HCT116 (cell line): ENCODE data around the gene GSTM1. TPM values are rescaled to one million over a fixed set of nuclear protein-coding genes. Genes with fewer than 3 reads are reported as not detected.

Experiments
- ATAC-seq: fragments of 200-7000 bp; cut with Tn5 transposase; 2 replicates; pipeline ENCODE4 v1.9.1; 2020; ENCODE audit warnings: mild to moderate bottlenecking, moderate library complexity
- BruUV-seq: library from RNA; stranded (reverse); fragments of 400-500 nt; replicated peaks from 2 replicates; lab custom pipeline; 2021; lab: Mats Ljungman, UMichigan
- CTCF ChIA-PET: fragments of 300-600 bp; sonication (Branson Sonifier 250); formaldehyde crosslinking; loops from one replicate; lab custom pipeline; 2021; ENCODE audit warnings: antibody characterized with exemption; lab: Charles Lee
- POLR2A ChIA-PET: fragments of 300-600, 350-600 bp; sonication (Branson Sonifier 250); formaldehyde crosslinking; loops from one replicate; lab custom pipeline; 2021; ENCODE audit warnings: antibody characterized with exemption; lab: Charles Lee
- RAD21 ChIA-PET, 2 experiments: fragments of 300-600 bp; sonication (Branson Sonifier 250); formaldehyde crosslinking; loops; one replicate each; lab custom pipeline; 2023; ENCODE audit warnings: low total read pairs in 2 of 2; ENCODE audit not compliant: uncharacterized antibody in 2 of 2, unreplicated experiment in 2 of 2, low non-redundant PET in 1 of 2; lab: Charles Lee
- DNase-seq: peaks from one replicate; pipeline ENCODE4 v3.0.0-alpha.2; 2010; ENCODE audit warnings: low read depth, low spot score
- H2AFZ ChIP-seq: fragments of 200-600 bp; shearing (Covaris generic), sonication (generic); 2 replicates; pipeline ENCODE4 v1.6.1; 2017; ENCODE audit warnings: low read depth, mixed run types, mixed read lengths, antibody characterized with exemption, low read length; ENCODE audit not compliant: poor library complexity, severe bottlenecking
- H3K27ac ChIP-seq: 2 replicates; pipeline ENCODE4 v1.5.1; 2012; ENCODE audit warnings: low read depth, low read length
- H3K27me3 ChIP-seq: fragments of 200-600 bp; sonication (generic); 2 replicates; pipeline ENCODE4 v1.6.1; 2016; ENCODE audit warnings: mixed run types, low read length, mixed read lengths; ENCODE audit not compliant: insufficient read depth
- H3K36me3 ChIP-seq, 2 experiments: fragments of 200-500 bp in 1 of 2; fragments of 200-600 bp in 1 of 2; sonication (Bioruptor generic) in 1 of 2; sonication (generic) in 1 of 2; 2 replicates each; pipeline versions ENCODE4 v1.5.1 to v1.6.1; 2014 to 2016; ENCODE audit warnings: low read length in 2 of 2, inconsistent platforms in 1 of 2, mixed read lengths in 1 of 2, mixed run types in 1 of 2; ENCODE audit not compliant: insufficient read depth in 2 of 2, control insufficient read depth in 1 of 2
- H3K4me1 ChIP-seq, 2 experiments: fragments of 200-600 bp in 1 of 2; sonication (generic) in 1 of 2; 2 replicates each; pipeline versions ENCODE4 v1.5.1 to v1.6.1; 2012 to 2017; ENCODE audit warnings: low read length in 2 of 2, inconsistent platforms in 1 of 2, mild to moderate bottlenecking in 1 of 2, mixed read lengths in 1 of 2, mixed run types in 1 of 2, moderate library complexity in 1 of 2; ENCODE audit not compliant: insufficient read depth in 2 of 2, control insufficient read depth in 1 of 2
- H3K4me2 ChIP-seq: fragments of 200-600 bp; sonication (generic); 2 replicates; pipeline ENCODE4 v1.6.1; 2017; ENCODE audit warnings: mixed run types, low read length, mixed read lengths
- H3K4me3 ChIP-seq, 2 experiments: fragments of 200-600 bp in 1 of 2; sonication (generic) in 1 of 2; replicated peaks in 1 of 2; 2 replicates each; pipeline ENCODE4 v1.5.1; 2011 to 2016; ENCODE audit warnings: low read length in 2 of 2, control low read depth in 1 of 2, low read depth in 1 of 2, mild to moderate bottlenecking in 1 of 2, mixed read lengths in 1 of 2, mixed run types in 1 of 2
- H3K79me2 ChIP-seq: fragments of 200-600 bp; sonication (generic); 2 replicates; pipeline ENCODE4 v1.6.1; 2017; ENCODE audit warnings: mild to moderate bottlenecking, mixed run types, low read length, moderate library complexity, mixed read lengths; ENCODE audit not compliant: insufficient read depth
- H3K9ac ChIP-seq: fragments of 200-600 bp; sonication (generic); 2 replicates; pipeline ENCODE4 v1.6.1; 2016; ENCODE audit warnings: low read length, mixed read lengths
- H3K9me2 ChIP-seq: fragments of 200-600 bp; sonication (generic), shearing (Covaris generic); 2 replicates; pipeline ENCODE4 v1.6.1; 2017; ENCODE audit warnings: mixed run types, mild to moderate bottlenecking, moderate library complexity; ENCODE audit not compliant: insufficient read depth
- H3K9me3 ChIP-seq, 2 experiments: fragments of 200-500 bp in 1 of 2; fragments of 200-600 bp in 1 of 2; sonication (Bioruptor generic) in 1 of 2; sonication (generic) in 1 of 2; 2 replicates each; pipeline ENCODE4 v1.6.1; 2014 to 2017; ENCODE audit warnings: low read length in 2 of 2, mixed read lengths in 2 of 2, inconsistent platforms in 1 of 2, low read depth in 1 of 2, mild to moderate bottlenecking in 1 of 2, mixed run types in 1 of 2, moderate library complexity in 1 of 2; ENCODE audit not compliant: control insufficient read depth in 1 of 2, insufficient read depth in 1 of 2
- H4K20me1 ChIP-seq: fragments of 200-600 bp; sonication (generic), shearing (Covaris generic); 2 replicates; pipeline ENCODE4 v1.6.1; 2017; ENCODE audit warnings: mixed run types, mild to moderate bottlenecking, moderate library complexity; ENCODE audit not compliant: insufficient read depth
- CEBPB ChIP-seq: IDR thresholded peaks from 2 replicates; pipeline ENCODE4 v1.6.1; 2012; ENCODE audit warnings: low read depth
- EZH2 ChIP-seq: fragments of 200-600 bp; sonication (generic); IDR thresholded peaks from 2 replicates; pipeline ENCODE4 v1.6.1; 2017; ENCODE audit warnings: antibody characterized with exemption, mixed run types
- POLR2AphosphoS5 ChIP-seq: IDR thresholded peaks from 2 replicates; pipeline ENCODE4 v1.6.1; 2011; ENCODE audit warnings: mild to moderate bottlenecking, low read depth, low read length, moderate library complexity
- SRF ChIP-seq: IDR thresholded peaks from 2 replicates; pipeline ENCODE4 v1.6.1; 2012; ENCODE audit warnings: low read depth
- TCF7L2 ChIP-seq: IDR thresholded peaks from 2 replicates; pipeline ENCODE4 v1.7.0; 2011; ENCODE audit warnings: borderline replicate concordance, inconsistent platforms; ENCODE audit not compliant: insufficient read depth, insufficient read length; ENCODE audit errors: extremely low read depth
- ZFX ChIP-seq: fragments of 450-650 bp; IDR thresholded peaks from 2 replicates; pipeline ENCODE4 v1.6.1; 2017
- intact Hi-C: fragments of 100-400 bp; cut with micrococcal nuclease; formaldehyde crosslinking; loops from 2 replicates; pipeline ENCODE4 v1.10.0; 2022
- total RNA-seq: library from RNA; stranded (reverse); gene quantifications from one replicate; pipeline ENCODE4 v1.2.1, GENCODE V29; 2021; ENCODE audit not compliant: unreplicated experiment
- TF ChIP-seq, protein P1 (sequence below), 3 experiments: fragments of 200-600 bp in 1 of 3; sonication (generic) in 1 of 3; IDR thresholded peaks in 2 of 3; conservative IDR thresholded peaks in 1 of 3; 2 replicates each; pipeline ENCODE4 v1.5.1; 2012 to 2017; ENCODE audit warnings: low read depth in 2 of 3, low read length in 2 of 3, antibody characterized with exemption in 1 of 3, borderline replicate concordance in 1 of 3, control low read depth in 1 of 3, mild to moderate bottlenecking in 1 of 3, mixed read lengths in 1 of 3, mixed run types in 1 of 3, moderate library complexity in 1 of 3; ENCODE audit not compliant: insufficient read depth in 1 of 3
- TF ChIP-seq, protein P2 (sequence below): IDR thresholded peaks from 2 replicates; pipeline ENCODE4 v1.6.1; 2012
- TF ChIP-seq, protein P3 (sequence below): IDR thresholded peaks from 2 replicates; pipeline ENCODE4 v1.6.1; 2011; ENCODE audit warnings: mild to moderate bottlenecking, low read length, moderate library complexity; ENCODE audit not compliant: insufficient replicate concordance; ENCODE audit errors: extremely low read depth

GSTM1 gene
- total RNA-seq, 1 experiment from 2014 or later: not detected

DNA sequence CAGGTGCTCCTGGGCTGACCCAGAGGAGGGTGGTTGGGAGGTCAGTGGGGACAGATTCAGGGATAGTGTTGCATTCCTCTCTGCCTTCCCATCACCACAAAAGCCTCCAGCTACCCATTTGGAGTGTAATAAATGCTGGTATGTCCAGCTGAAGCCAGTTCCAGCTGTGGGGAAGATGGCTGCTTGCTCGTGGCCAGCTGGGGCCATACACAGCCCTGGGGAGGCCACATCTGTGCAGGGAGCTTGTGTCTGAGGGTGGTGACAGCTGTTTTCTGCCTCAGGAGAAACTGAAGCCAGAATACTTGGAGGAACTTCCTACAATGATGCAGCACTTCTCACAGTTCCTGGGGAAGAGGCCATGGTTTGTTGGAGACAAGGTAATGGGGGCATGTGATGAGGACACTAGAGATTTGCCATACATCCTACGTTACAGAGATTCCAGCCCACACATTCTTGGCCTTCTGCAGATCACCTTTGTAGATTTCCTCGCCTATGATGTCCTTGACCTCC, 29.0 kb upstream of the GSTM1 start:
- no peaks in the 10 kb centered on the region for H3K9me3 ChIP-seq
- no peaks in the 10 kb centered on the region for H3K79me2 ChIP-seq
- no peak overlapping the region for H3K9ac ChIP-seq
- no peak overlapping the region for H3K4me2 ChIP-seq
- no peaks in the 10 kb centered on the region for H3K27me3 ChIP-seq
- TF ChIP-seq POLR2AphosphoS5 (no peak), ZFX (no peak), CEBPB (no peak), SRF (no peak), EZH2 (no peak)
- no peak for DNase-seq
- no peak overlapping the region for H3K4me3 ChIP-seq
- H2AFZ ChIP-seq: no peak overlapping the region
- no peak for ATAC-seq
- POLR2A ChIA-PET: no interaction called here
- no peaks in the 10 kb centered on the region; a peak in 1 of 4 replicates for H3K36me3 ChIP-seq
- intact Hi-C loops: no loop called here
- RAD21 ChIA-PET: no interaction called here
- peaks cover 0 to 23% of the 10 kb centered on the region in 2 experiments; a peak in 3 of 4 replicates for H3K4me1 ChIP-seq
- no TSS peak for BruUV-seq
- H4K20me1 ChIP-seq: no peaks in the 10 kb centered on the region
- H3K9me2 ChIP-seq: no peaks in the 10 kb centered on the region
- CTCF ChIA-PET: interaction anchor here (2.9 kb wide), 1 partner anchor 19 kb away, joined by 11 read pairs; no protein-coding TSS in a partner anchor
- H3K27ac ChIP-seq: no peak overlapping the region

DNA sequence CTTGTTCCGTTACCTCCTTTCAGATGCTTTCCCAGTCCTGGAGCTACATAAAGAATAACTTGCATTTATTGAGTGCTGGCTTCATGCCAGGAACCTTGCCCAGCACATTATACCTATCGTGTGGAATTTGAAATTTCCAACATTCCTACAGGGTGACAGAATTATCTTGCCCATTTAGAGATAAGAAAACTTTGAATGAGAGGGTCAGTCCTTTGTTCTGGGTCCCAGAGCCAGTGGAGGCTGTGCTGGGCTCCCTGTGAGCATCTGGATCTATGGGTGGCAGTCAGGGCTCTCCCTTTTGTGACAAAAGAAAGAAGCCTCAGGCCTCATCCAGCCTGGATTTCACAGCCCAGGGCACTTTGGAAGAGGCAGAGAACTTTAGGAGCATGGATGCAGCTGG, 28.5 kb upstream of the GSTM1 start:
- DNase-seq (no peak), ATAC-seq (no peak)
- Histone ChIP-seq H3K27ac (no peak overlapping the region), H3K79me2 (no peaks in the 10 kb centered on the region), H3K27me3 (no peaks in the 10 kb centered on the region), H3K4me3 (no peak overlapping the region), H3K4me1 (peaks cover 0 to 27% of the 10 kb centered on the region in 2 experiments; a peak in 3 of 4 replicates), H3K9me2 (no peaks in the 10 kb centered on the region), H3K4me2 (no peak overlapping the region), H3K9ac (no peak overlapping the region), H3K36me3 (no peaks in the 10 kb centered on the region; a peak in 1 of 4 replicates), H2AFZ (no peak overlapping the region), H4K20me1 (no peaks in the 10 kb centered on the region), H3K9me3 (no peaks in the 10 kb centered on the region)
- intact Hi-C loops: no loop called here
- TF ChIP-seq POLR2AphosphoS5 (no peak), TCF7L2 (no peak)
- TF ChIP-seq, protein P1, sequence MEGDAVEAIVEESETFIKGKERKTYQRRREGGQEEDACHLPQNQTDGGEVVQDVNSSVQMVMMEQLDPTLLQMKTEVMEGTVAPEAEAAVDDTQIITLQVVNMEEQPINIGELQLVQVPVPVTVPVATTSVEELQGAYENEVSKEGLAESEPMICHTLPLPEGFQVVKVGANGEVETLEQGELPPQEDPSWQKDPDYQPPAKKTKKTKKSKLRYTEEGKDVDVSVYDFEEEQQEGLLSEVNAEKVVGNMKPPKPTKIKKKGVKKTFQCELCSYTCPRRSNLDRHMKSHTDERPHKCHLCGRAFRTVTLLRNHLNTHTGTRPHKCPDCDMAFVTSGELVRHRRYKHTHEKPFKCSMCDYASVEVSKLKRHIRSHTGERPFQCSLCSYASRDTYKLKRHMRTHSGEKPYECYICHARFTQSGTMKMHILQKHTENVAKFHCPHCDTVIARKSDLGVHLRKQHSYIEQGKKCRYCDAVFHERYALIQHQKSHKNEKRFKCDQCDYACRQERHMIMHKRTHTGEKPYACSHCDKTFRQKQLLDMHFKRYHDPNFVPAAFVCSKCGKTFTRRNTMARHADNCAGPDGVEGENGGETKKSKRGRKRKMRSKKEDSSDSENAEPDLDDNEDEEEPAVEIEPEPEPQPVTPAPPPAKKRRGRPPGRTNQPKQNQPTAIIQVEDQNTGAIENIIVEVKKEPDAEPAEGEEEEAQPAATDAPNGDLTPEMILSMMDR (IDR thresholded peaks at IDR 0.05 in 2 of 3, conservative IDR thresholded peaks at IDR 0.05 in 1 of 3; ENCODE audit: borderline replicate concordance in 1 of 3, insufficient read depth in 1 of 3, low read depth in 2 of 3, low read length in 2 of 3): no peak
- TF ChIP-seq, protein P2, sequence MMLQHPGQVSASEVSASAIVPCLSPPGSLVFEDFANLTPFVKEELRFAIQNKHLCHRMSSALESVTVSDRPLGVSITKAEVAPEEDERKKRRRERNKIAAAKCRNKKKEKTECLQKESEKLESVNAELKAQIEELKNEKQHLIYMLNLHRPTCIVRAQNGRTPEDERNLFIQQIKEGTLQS: no peak
- TF ChIP-seq, protein P3, sequence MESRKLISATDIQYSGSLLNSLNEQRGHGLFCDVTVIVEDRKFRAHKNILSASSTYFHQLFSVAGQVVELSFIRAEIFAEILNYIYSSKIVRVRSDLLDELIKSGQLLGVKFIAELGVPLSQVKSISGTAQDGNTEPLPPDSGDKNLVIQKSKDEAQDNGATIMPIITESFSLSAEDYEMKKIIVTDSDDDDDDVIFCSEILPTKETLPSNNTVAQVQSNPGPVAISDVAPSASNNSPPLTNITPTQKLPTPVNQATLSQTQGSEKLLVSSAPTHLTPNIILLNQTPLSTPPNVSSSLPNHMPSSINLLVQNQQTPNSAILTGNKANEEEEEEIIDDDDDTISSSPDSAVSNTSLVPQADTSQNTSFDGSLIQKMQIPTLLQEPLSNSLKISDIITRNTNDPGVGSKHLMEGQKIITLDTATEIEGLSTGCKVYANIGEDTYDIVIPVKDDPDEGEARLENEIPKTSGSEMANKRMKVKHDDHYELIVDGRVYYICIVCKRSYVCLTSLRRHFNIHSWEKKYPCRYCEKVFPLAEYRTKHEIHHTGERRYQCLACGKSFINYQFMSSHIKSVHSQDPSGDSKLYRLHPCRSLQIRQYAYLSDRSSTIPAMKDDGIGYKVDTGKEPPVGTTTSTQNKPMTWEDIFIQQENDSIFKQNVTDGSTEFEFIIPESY: no peak
- POLR2A ChIA-PET: no interaction called here
- RAD21 ChIA-PET: no interaction called here
- CTCF ChIA-PET: no interaction called here
- BruUV-seq: no TSS peak
